Body of pancreas (tissue), 4 donors: ENCODE data around the gene MYCL. TPM values are rescaled to one million over a fixed set of nuclear protein-coding genes. Genes with fewer than 3 reads are reported as not detected.

Experiments
- ATAC-seq: fragments of 150-250 bp; one replicate; pipeline ENCODE4 v1.9.1; 2016
- DNase-seq, 4 donors: peaks; one replicate each; pipeline ENCODE4 v3.0.0-alpha.2; 2019
- H3K27ac ChIP-seq, 4 donors: fragments of 200-600 bp; sonication (generic); 1 replicate in 3 of 4; 2 replicates in 1 of 4; pipeline versions ENCODE4 v1.5.1 to v1.6.1; 2016 to 2019; ENCODE audit warnings: mild to moderate bottlenecking in 1 of 4, mixed read lengths in 1 of 4, moderate library complexity in 1 of 4
- H3K27me3 ChIP-seq, 2 donors: fragments of 200-600 bp; sonication (generic); one replicate each; pipeline ENCODE4 v1.6.0; 2016; ENCODE audit warnings: mild to moderate bottlenecking in 1 of 2
- H3K36me3 ChIP-seq, 2 donors: fragments of 200-600 bp; sonication (generic); replicated peaks in 1 of 2; 2 replicates each; pipeline ENCODE4 v1.5.1; 2016; ENCODE audit warnings: low read depth in 2 of 2; ENCODE audit not compliant: insufficient read depth in 1 of 2
- H3K4me1 ChIP-seq: fragments of 200-600 bp; sonication (generic); one replicate; pipeline ENCODE4 v1.6.0; 2016
- H3K4me3 ChIP-seq, 2 donors: fragments of 200-600 bp; sonication (generic); 1 replicate in 1 of 2; 2 replicates in 1 of 2; pipeline ENCODE4 v1.5.1; 2016 to 2019
- H3K9me3 ChIP-seq, 3 donors: fragments of 200-600 bp; sonication (generic); 1 replicate in 2 of 3; 2 replicates in 1 of 3; pipeline ENCODE4 v1.5.1; 2016
- CTCF ChIP-seq, 7 experiments: fragments of 450-650 bp in 4 of 7; fragments of 200-600 bp in 3 of 7; sonication (generic) in 3 of 7; IDR thresholded peaks; one replicate each; pipeline ENCODE4 v1.5.1; 2016 to 2019; ENCODE audit warnings: antibody characterized with exemption in 7 of 7
- POLR2A ChIP-seq, 3 donors: fragments of 450-650 bp; IDR thresholded peaks; one replicate each; pipeline ENCODE4 v1.6.1; 2016; ENCODE audit warnings: antibody characterized with exemption in 3 of 3, mild to moderate bottlenecking in 2 of 3
- WGBS, 2 donors: methylation state at CpG; one replicate each; pipeline ENCODE4 v1.1.5; 2017; 5-methylcytosine and 5-hydroxymethylcytosine counted together
- intact Hi-C: fragments of 100-400 bp; cut with DNase I; formaldehyde crosslinking; loops from one replicate; pipeline ENCODE4 v1.15.1; 2023
- total RNA-seq, 2 donors: library from RNA; depleted of rRNA; stranded (reverse); fragments of >200 nt; gene quantifications; one replicate each; pipeline ENCODE4 v1.1.0, GENCODE V29; 2016

MYCL gene
- total RNA-seq, 2 donors from 2014 or later: 28.3 to 33.0 TPM

- TF ChIP-seq CTCF (IDR thresholded peaks at IDR 0.05) (no peak), POLR2A (IDR thresholded peaks at IDR 0.05) (no peak)
- H3K9me3 ChIP-seq: no peaks in the 10 kb centered on the region
- ATAC-seq (no peak), DNase-seq (no peak)
- H3K27me3 ChIP-seq: no peaks in the 10 kb centered on the region
- 93 to 95% methylated on average over 1 of the region's 1 CpG for WGBS, 2 donors
- no peaks in the 10 kb centered on the region for H3K36me3 ChIP-seq
- intact Hi-C loops: no loop called here
- no peak overlapping the region for H3K4me3 ChIP-seq
- peaks cover 5% of the 10 kb centered on the region for H3K4me1 ChIP-seq
- no peak overlapping the region for H3K27ac ChIP-seq
These were observed 36.0 kb downstream of the MYCL start for GRCh38 chr1:39865762-39866161.

- intact Hi-C loops: no loop called here
- no peaks in the 10 kb centered on the region for H3K9me3 ChIP-seq
- TF ChIP-seq POLR2A (IDR thresholded peaks at IDR 0.05) (no peak), CTCF (IDR thresholded peaks at IDR 0.05) (no peak)
- WGBS, 2 donors: 83 to 90% methylated on average over 5 of the region's 5 CpGs
- H3K27me3 ChIP-seq: peaks cover 0 to 4% of the 10 kb centered on the region in 2 donors
- H3K4me1 ChIP-seq: peaks cover 5% of the 10 kb centered on the region
- no peaks in the 10 kb centered on the region for H3K36me3 ChIP-seq
- ATAC-seq (no peak), DNase-seq (no peak)
- no peak overlapping the region for H3K27ac ChIP-seq
- H3K4me3 ChIP-seq: no peak overlapping the region
These were observed 38.5 kb downstream of the MYCL start for GRCh38 chr1:39863177-39863576.

GRCh38 chr1:39861003-39861402, 40.7 kb downstream of the MYCL start:
- Histone ChIP-seq H3K27me3 (peaks cover 0 to 4% of the 10 kb centered on the region in 2 donors), H3K27ac (no peak overlapping the region), H3K9me3 (no peaks in the 10 kb centered on the region), H3K36me3 (no peaks in the 10 kb centered on the region), H3K4me3 (no peak overlapping the region), H3K4me1 (peaks cover 5% of the 10 kb centered on the region)
- ATAC-seq (no peak), DNase-seq (no peak)
- intact Hi-C loops: no loop called here
- WGBS, 2 donors: 95 to 97% methylated on average over 7 of the region's 7 CpGs
- no peak for TF ChIP-seq CTCF (IDR thresholded peaks at IDR 0.05)
- no peak for TF ChIP-seq POLR2A (IDR thresholded peaks at IDR 0.05)

GRCh38 chr1:39859859-39860812, 41.6 kb downstream of the MYCL start:
- TF ChIP-seq CTCF (IDR thresholded peaks at IDR 0.05) (no peak), POLR2A (IDR thresholded peaks at IDR 0.05) (no peak)
- peaks cover 5% of the 10 kb centered on the region for H3K4me1 ChIP-seq
- H3K27me3 ChIP-seq: peaks cover 0 to 4% of the 10 kb centered on the region in 2 donors
- H3K27ac ChIP-seq: no peak overlapping the region
- ATAC-seq (no peak), DNase-seq (no peak)
- 77 to 85% methylated on average over 7 of the region's 7 CpGs for WGBS, 2 donors
- H3K4me3 ChIP-seq: no peak overlapping the region
- no peaks in the 10 kb centered on the region for H3K36me3 ChIP-seq
- intact Hi-C loops: no loop called here
- no peaks in the 10 kb centered on the region for H3K9me3 ChIP-seq
